Right lung (tissue), 5 donors: ENCODE results near the gene SYCE1L. TPM values are rescaled to one million over a fixed set of nuclear protein-coding genes. Genes with fewer than 3 reads are reported as not detected.

Experiments used
- DNase-seq, 2 donors: peaks; one replicate each; pipeline ENCODE4 v3.0.0-alpha.2; 2013
- polyA plus RNA-seq, 5 donors: library from polyadenylated mRNA; unstranded; fragments of 120-200 nt; gene quantifications; one replicate each; pipeline versions ENCODE4 v1.2.1 to v1.2.3, GENCODE V29; 2013; ENCODE audit warnings: inconsistent platforms in 1 of 5, low replicate concordance in 1 of 5; ENCODE audit not compliant: insufficient read length in 5 of 5, insufficient read depth in 1 of 5

SYCE1L gene
- polyA plus RNA-seq, 5 donors: 2.7 to 5.4 (median 3.5) TPM

GRCh38 chr16:77194295-77195231 lies 4.6 kb upstream of the SYCE1L start:
- no peak for DNase-seq

GRCh38 chr16:77195411-77195810 lies 3.8 kb upstream of the SYCE1L start:
- no peak for DNase-seq

DNA sequence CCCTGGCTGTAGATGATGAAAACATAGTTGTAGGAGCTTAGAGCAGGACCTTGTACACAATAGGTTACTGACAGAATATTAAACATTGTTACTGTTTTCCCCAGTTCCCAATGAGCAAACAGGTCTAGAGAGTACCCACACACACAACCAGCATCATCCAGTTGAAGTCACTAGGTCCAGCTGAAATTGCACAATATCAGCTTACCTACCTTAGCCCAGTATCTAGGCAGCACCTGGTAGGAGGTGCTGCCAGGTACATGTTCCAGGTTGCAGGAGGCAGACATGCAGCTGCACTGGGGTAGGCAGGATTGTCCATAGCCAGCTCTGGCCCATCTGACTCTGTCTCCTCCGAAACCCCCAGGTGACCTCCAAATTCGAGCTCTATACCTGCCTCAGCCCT lies 1.5 kb upstream of the SYCE1L start:
- no peak for DNase-seq

GRCh38 chr16:77206533-77206932 lies 7.3 kb downstream of the SYCE1L start:
- DNase-seq: no peak

DNA sequence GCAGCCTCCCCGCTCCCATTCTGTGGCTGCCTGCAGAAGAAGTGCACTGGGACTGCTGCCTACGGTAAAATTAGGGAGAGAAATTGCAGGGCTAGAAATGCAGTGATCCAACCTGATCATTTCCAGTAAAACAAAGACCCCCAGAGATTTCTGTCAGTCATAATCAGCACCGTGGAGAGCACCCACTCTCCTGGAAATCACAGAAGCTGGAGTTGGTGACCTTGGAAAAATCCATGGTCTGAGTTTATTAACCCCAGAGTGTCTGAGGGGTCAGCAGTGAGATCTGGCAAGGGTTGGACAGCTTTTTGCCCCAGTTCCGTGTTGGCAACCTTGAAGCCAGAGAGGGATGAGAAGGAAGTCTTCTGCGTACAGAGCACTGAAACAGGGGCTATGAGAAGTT lies 7.8 kb downstream of the SYCE1L start:
- DNase-seq: no peak

- no peak for DNase-seq
These were observed 9.2 kb downstream of the SYCE1L start for GRCh38 chr16:77208382-77208781.

GRCh38 chr16:77211880-77212740 lies 12.9 kb downstream of the SYCE1L start:
- peak; percentile 42 to 53 for DNase-seq

- DNase-seq: peak in 1 of 2 donors; percentile 40
These were observed 13.7 kb downstream of the SYCE1L start for GRCh38 chr16:77212741-77213541.

GRCh38 chr16:77213542-77214106 lies 14.4 kb downstream of the SYCE1L start:
- DNase-seq: no peak

DNA sequence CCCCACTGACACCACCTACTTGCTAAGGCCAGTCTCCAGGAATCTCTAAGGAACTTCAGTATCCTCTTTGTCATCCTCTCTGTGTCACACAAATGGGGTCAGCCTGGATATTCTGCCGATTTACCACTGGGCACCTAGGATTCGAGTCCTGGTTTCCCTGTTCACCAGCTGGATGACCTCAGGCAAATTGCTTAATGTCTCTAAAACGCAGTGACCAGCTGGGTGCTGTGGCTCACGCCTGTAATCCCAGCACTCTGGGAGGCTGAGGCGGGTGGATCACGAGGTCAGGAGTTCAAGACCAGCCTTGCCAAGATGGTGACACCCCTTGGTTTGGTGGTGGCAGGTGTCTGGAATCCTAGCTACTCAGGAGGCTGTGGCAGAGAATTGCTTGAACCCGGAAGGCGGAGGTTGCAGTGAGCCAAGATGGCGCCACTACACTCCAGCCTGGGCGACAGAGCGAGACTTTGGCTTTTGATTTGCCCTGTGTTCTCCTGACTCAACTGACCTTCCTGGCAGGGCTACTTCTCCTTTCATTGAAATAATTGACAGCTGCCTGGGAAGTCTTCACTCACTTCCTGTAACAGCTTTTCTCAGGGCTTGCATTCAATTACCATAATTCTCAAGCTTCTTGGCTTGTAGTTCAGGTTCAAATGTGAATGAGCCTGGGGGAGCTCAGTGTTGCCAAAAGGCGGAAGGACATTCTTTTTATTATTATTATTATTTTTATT lies 15.4 kb downstream of the SYCE1L start:
- DNase-seq: no peak

DNA sequence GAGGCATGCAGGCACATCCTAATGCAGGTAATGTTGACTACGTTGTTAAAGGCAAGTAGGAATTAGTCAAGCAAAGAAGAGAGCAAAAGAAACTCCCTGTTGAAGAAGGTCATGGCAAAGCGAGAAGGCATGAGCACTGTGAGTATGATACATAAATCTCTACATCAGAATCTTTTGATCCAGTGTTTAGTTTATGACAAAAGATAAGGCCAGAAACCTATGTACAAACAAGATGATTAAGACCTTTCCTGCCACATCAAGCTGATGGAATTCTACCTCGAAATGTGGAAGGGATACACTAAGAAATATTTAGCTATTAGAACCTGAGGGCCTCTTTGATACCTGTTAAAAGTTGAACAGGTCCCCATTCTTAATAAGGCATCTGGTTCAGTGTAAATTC lies 20.2 kb downstream of the SYCE1L start:
- DNase-seq: no peak

DNA sequence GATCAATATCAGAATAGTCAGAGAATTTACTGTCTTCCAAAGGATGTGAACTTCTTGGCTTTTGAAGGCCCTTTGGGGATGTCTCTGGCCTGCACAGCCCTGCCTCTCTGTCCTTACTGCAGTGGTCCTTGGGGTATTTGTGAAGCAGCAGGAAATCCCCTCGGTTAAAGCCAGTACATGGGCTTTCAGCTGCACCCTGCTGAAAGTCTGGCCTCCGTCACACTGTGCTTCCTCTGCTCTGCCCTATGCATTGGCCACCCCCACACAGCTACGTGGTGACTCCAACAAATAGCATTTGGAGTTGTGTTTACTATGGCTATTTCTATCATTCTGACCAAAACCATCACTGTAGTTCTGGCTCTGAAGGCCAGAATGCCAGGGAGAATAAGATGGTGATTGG lies 21.2 kb downstream of the SYCE1L start:
- no peak for DNase-seq

DNA sequence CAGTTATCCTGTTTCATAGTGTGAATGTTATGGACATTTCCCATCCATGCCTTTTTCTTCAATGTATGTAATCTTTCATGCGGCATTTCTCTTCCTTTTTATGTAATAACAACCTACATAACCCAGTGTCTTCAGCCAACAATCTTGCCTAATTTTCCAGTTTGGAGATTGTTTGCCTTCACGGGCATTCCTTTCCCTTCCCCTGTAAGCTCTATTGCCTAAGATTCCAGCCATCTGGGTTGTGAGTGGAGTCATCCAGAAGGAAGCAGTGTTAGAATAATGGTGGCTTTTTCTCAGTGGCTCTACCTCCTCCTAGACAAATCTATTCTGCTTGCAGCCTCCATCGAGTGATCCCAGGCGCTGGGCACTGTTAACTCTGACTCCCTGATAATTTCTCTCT lies 22.3 kb downstream of the SYCE1L start:
- no peak for DNase-seq

DNA sequence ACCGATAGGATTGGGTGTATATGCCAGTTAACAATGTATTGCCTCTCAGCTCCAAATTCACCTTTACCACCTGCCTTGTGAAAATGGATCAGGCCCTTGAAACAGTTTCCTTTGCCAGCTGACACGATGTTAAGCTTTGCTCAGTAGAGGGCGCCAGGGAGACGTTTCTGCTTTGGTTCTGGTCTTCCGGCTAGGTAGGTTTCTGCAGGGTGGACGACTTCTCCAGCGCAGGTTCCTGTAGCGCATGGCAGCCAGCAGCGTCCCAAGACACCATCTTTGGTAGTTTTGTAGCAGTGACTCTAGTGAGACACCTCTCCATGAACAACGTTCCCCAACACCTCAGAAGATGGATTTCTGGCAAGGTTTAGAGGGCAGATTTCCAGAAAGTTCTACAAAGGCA lies 24.0 kb downstream of the SYCE1L start:
- no peak for DNase-seq

DNA sequence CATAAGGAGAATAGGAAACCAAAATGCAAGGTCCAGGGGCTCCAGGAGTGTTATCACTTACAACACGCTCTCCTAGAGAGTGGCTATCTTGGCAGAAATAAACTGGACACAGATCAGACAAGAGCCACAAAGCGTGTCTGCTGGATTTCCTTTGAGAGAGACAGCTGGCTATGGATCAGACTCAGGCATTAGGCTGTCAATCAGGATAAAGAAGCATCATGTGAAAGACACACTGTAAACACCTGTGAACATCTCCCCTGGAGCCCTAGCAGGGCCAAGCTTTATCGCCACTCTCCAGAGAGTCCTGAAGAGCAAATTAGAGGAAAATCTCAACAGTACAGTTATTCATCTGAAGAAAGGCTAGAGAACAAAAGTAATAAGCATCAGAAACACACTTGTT lies 26.0 kb downstream of the SYCE1L start:
- no peak for DNase-seq

DNA sequence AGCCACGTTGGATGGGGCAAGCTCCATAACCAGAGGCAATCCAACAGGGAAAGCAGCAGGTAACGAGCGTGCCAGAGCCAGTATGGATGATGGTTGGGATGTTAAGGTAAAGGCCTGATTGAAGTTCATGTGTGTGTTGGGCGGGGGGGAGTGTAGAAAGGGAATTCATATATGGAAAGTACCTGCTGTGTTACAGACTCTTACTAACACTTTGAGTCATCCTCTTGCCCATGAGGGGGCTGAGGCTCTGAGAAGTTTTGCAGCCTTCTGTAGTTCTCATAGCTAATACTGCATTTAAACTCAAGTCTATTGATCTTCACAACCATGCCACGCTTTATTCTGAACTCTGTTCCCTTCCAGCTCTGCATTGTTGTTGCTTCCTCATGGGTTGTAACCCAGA lies 28.5 kb downstream of the SYCE1L start:
- DNase-seq: no peak

- DNase-seq: no peak
These were observed 31.8 kb downstream of the SYCE1L start for GRCh38 chr16:77231047-77231446.

GRCh38 chr16:77233799-77234519 lies 34.8 kb downstream of the SYCE1L start:
- no peak for DNase-seq

DNA sequence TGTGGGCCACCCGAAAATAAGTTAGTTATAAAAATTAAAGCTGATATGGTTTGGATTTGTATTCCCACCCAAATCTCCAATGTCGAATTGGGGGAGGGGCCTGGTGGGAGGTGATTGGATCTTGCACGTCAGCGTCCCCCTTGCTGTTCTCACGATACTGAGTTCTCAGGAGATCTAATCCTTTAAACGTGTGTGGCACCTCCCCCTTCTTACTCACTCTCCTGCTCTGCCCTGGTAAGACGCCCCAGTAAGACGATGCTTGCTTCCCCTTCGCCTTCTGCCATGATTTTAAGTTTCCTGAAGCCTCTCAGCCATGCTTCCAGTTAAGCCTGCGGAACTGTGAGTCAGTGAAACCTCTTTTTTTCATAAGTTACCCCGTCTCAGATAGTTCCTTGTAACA lies 35.4 kb downstream of the SYCE1L start:
- DNase-seq: no peak

DNA sequence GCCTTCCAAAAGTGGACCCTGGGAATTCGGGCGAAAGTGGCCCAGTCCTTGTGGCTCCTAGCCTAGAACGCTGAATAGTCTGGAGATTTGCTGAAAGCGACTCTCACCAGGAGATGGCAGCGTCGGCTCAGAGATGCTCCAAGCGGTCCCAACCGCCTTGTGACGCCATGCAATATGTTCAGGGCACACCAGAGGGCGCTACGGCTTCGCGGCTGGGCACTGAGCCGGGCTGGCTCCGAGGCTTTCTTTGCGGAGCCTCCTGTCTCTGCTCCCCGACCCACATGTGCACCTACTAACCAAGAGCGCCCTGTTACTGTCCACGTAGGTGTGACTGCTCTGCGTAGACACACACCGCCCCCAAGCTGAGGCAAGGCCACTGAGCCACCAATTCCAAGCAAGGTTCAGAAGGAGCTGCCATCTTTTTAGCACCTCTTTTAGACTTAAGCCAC lies 36.9 kb downstream of the SYCE1L start:
- DNase-seq: peak; percentile 78 to 86
